Measurements from ENCODE around the gene METTL23. TPM values are rescaled to one million over a fixed set of nuclear protein-coding genes. Genes with fewer than 3 reads are reported as not detected.
A peak's percentile ranks its signal among the peaks of the same experiment; 100 is the strongest.

Gene METTL23
- total and polyA plus RNA-seq, 9 donors = 19.6 to 23.6 (median 21.3) TPM

GRCh38 chr17:76757256-76757655 lies 30.6 kb downstream of the METTL23 start:
- Histone ChIP-seq H3K4me1 (ENCODE audit: control insufficient read depth, insufficient read depth, low read length) (no peaks in the 10 kb centered on the region), H3K27ac (ENCODE audit: low read length) (no peak overlapping the region), H3K27me3 (ENCODE audit: control insufficient read depth, insufficient read depth, low read length) (no peaks in the 10 kb centered on the region), H3K4me3 (ENCODE audit: low read length) (no peak overlapping the region), H3K9me3 (replicated peaks; ENCODE audit: control insufficient read depth, low read depth, low read length) (no peaks in the 10 kb centered on the region), H3K36me3 (ENCODE audit: control insufficient read depth, insufficient read depth, low read length) (peaks cover 51% of the 10 kb centered on the region)
- DNase-seq = no peak
- WGBS (ENCODE audit: insufficient coverage) = 92% methylated on average over 3 of the region's 5 CpGs

- 93% methylated on average over 2 of the region's 3 CpGs for WGBS (ENCODE audit: insufficient coverage)
- H3K36me3 ChIP-seq (ENCODE audit: control insufficient read depth, insufficient read depth, low read length) = peaks cover 49% of the 10 kb centered on the region
- DNase-seq = no peak
Observed at GRCh38 chr17:76758570-76758969, 31.9 kb downstream of the METTL23 start.

GRCh38 chr17:76772842-76773525 lies 46.3 kb downstream of the METTL23 start:
- Histone ChIP-seq H3K4me3 (ENCODE audit: low read length) (no peak overlapping the region), H3K27ac (ENCODE audit: low read length) (no peak overlapping the region), H3K27me3 (ENCODE audit: control insufficient read depth, insufficient read depth, low read length) (no peaks in the 10 kb centered on the region), H3K4me1 (ENCODE audit: control insufficient read depth, insufficient read depth, low read length) (peaks cover 4% of the 10 kb centered on the region), H3K9me3 (replicated peaks; ENCODE audit: control insufficient read depth, low read depth, low read length) (no peaks in the 10 kb centered on the region), H3K36me3 (ENCODE audit: control insufficient read depth, insufficient read depth, low read length) (peaks cover 61% of the 10 kb centered on the region)
- 38% methylated on average over 2 of the region's 6 CpGs for WGBS (ENCODE audit: insufficient coverage)
- peak; percentile 36 for DNase-seq

More at GRCh38 chr17:76758570-76758969, 31.9 kb downstream of the METTL23 start:
- Histone ChIP-seq H3K4me3 (ENCODE audit: low read length) (no peak overlapping the region), H3K27me3 (ENCODE audit: control insufficient read depth, insufficient read depth, low read length) (no peaks in the 10 kb centered on the region), H3K4me1 (ENCODE audit: control insufficient read depth, insufficient read depth, low read length) (no peaks in the 10 kb centered on the region), H3K9me3 (replicated peaks; ENCODE audit: control insufficient read depth, low read depth, low read length) (no peaks in the 10 kb centered on the region), H3K27ac (ENCODE audit: low read length) (no peak overlapping the region)

GRCh38 chr17:76775021-76775600 lies 48.5 kb downstream of the METTL23 start:
- Histone ChIP-seq H3K4me3 (ENCODE audit: low read length) (no peak overlapping the region), H3K9me3 (replicated peaks; ENCODE audit: control insufficient read depth, low read depth, low read length) (no peaks in the 10 kb centered on the region), H3K36me3 (ENCODE audit: control insufficient read depth, insufficient read depth, low read length) (peaks cover 59% of the 10 kb centered on the region), H3K4me1 (ENCODE audit: control insufficient read depth, insufficient read depth, low read length) (peaks cover 4% of the 10 kb centered on the region), H3K27ac (ENCODE audit: low read length) (no peak overlapping the region), H3K27me3 (ENCODE audit: control insufficient read depth, insufficient read depth, low read length) (no peaks in the 10 kb centered on the region)
- DNase-seq = no peak
- 87% methylated on average over 3 of the region's 10 CpGs for WGBS (ENCODE audit: insufficient coverage)

- H3K27ac ChIP-seq (ENCODE audit: low read length) = no peak overlapping the region
- no peaks in the 10 kb centered on the region for H3K27me3 ChIP-seq (ENCODE audit: control insufficient read depth, insufficient read depth, low read length)
- no peaks in the 10 kb centered on the region for H3K9me3 ChIP-seq (replicated peaks; ENCODE audit: control insufficient read depth, low read depth, low read length)
- DNase-seq = no peak
- H3K36me3 ChIP-seq (ENCODE audit: control insufficient read depth, insufficient read depth, low read length) = peaks cover 30% of the 10 kb centered on the region
- WGBS (ENCODE audit: insufficient coverage) = 68% methylated on average over 9 of the region's 12 CpGs
- H3K4me3 ChIP-seq (ENCODE audit: low read length) = no peak overlapping the region
- H3K4me1 ChIP-seq (ENCODE audit: control insufficient read depth, insufficient read depth, low read length) = no peaks in the 10 kb centered on the region
Observed at GRCh38 chr17:76781056-76781982, 54.7 kb downstream of the METTL23 start.

- Histone ChIP-seq H3K4me1 (ENCODE audit: control insufficient read depth, insufficient read depth, low read length) (no peaks in the 10 kb centered on the region), H3K9me3 (replicated peaks; ENCODE audit: control insufficient read depth, low read depth, low read length) (no peaks in the 10 kb centered on the region), H3K27me3 (ENCODE audit: control insufficient read depth, insufficient read depth, low read length) (no peaks in the 10 kb centered on the region), H3K36me3 (ENCODE audit: control insufficient read depth, insufficient read depth, low read length) (peaks cover 16% of the 10 kb centered on the region), H3K27ac (ENCODE audit: low read length) (no peak overlapping the region), H3K4me3 (ENCODE audit: low read length) (no peak overlapping the region)
- peak; percentile 30 for DNase-seq
- WGBS (ENCODE audit: insufficient coverage) = no CpG with 5 or more reads among the region's 5 CpGs
Observed at GRCh38 chr17:76783146-76783545, 56.5 kb downstream of the METTL23 start.

Other genes with a start within 250 kb of the METTL23 start
- gene RHBDF2, start 225.4 kb upstream of the METTL23 start, total RNA-seq = 4.2 TPM
- 1 to 10 TPM; 3.5 to 7.0 (median 5.4) TPM for gene RHBDF2, start 225.4 kb upstream of the METTL23 start, polyA plus RNA-seq (ENCODE audit: insufficient read depth in 1 of 8, insufficient read length in 8 of 8, low replicate concordance in 1 of 8)
- gene CYGB, start 189.1 kb upstream of the METTL23 start, total RNA-seq = 12.8 TPM
- 10 to 100 TPM; 15.9 to 27.2 (median 20.8) TPM for gene CYGB, start 189.1 kb upstream of the METTL23 start, polyA plus RNA-seq (ENCODE audit: insufficient read depth in 1 of 8, insufficient read length in 8 of 8, low replicate concordance in 1 of 8)
- 3.9 TPM for gene PRCD, start 186.8 kb upstream of the METTL23 start, total RNA-seq
- gene PRCD, start 186.8 kb upstream of the METTL23 start, polyA plus RNA-seq (ENCODE audit: insufficient read depth in 1 of 8, insufficient read length in 8 of 8, low replicate concordance in 1 of 8) = 1 to 10 TPM; 2.2 to 6.5 (median 3.8) TPM
- gene ST6GALNAC2, start 141.0 kb upstream of the METTL23 start, total RNA-seq = 1.5 TPM
- gene ST6GALNAC2, start 141.0 kb upstream of the METTL23 start, polyA plus RNA-seq (ENCODE audit: insufficient read depth in 1 of 8, insufficient read length in 8 of 8, low replicate concordance in 1 of 8) = 1 to 10 TPM; 1.2 to 8.0 (median 1.9) TPM
- gene ST6GALNAC1, start 83.1 kb upstream of the METTL23 start, total RNA-seq = 0.13 TPM
- 1 to 10 TPM in 2 of 8 donors, under 1 TPM in 6; 0.24 to 8.5 (median 0.54) TPM for gene ST6GALNAC1, start 83.1 kb upstream of the METTL23 start, polyA plus RNA-seq (ENCODE audit: insufficient read depth in 1 of 8, insufficient read length in 8 of 8, low replicate concordance in 1 of 8)
- 121 TPM for gene MXRA7, start 15.9 kb upstream of the METTL23 start, total RNA-seq
- gene MXRA7, start 15.9 kb upstream of the METTL23 start, polyA plus RNA-seq (ENCODE audit: insufficient read depth in 1 of 8, insufficient read length in 8 of 8, low replicate concordance in 1 of 8) = 100 to 1,000 TPM; 106 to 172 (median 135) TPM
- 13.8 TPM for gene JMJD6, start 233 bp upstream of the METTL23 start, total RNA-seq
- 10 to 100 TPM; 18.6 to 25.0 (median 22.8) TPM for gene JMJD6, start 233 bp upstream of the METTL23 start, polyA plus RNA-seq (ENCODE audit: insufficient read depth in 1 of 8, insufficient read length in 8 of 8, low replicate concordance in 1 of 8)
- 111 TPM for gene SRSF2, start 10.5 kb downstream of the METTL23 start, total RNA-seq
- 100 to 1,000 TPM; 200 to 238 (median 219) TPM for gene SRSF2, start 10.5 kb downstream of the METTL23 start, polyA plus RNA-seq (ENCODE audit: insufficient read depth in 1 of 8, insufficient read length in 8 of 8, low replicate concordance in 1 of 8)
- 38.6 TPM for gene MFSD11, start 11.3 kb downstream of the METTL23 start, total RNA-seq
- 10 to 100 TPM; 28.0 to 36.4 (median 31.7) TPM for gene MFSD11, start 11.3 kb downstream of the METTL23 start, polyA plus RNA-seq (ENCODE audit: insufficient read depth in 1 of 8, insufficient read length in 8 of 8, low replicate concordance in 1 of 8)
- 0.40 TPM for gene MGAT5B, start 141.6 kb downstream of the METTL23 start, total RNA-seq
- 1 to 10 TPM in 1 of 8 donors, under 1 TPM in 7; 0.57 to 1.1 (median 0.88) TPM for gene MGAT5B, start 141.6 kb downstream of the METTL23 start, polyA plus RNA-seq (ENCODE audit: insufficient read depth in 1 of 8, insufficient read length in 8 of 8, low replicate concordance in 1 of 8)